ENCODE results near the gene SUCLG2.

DNA sequence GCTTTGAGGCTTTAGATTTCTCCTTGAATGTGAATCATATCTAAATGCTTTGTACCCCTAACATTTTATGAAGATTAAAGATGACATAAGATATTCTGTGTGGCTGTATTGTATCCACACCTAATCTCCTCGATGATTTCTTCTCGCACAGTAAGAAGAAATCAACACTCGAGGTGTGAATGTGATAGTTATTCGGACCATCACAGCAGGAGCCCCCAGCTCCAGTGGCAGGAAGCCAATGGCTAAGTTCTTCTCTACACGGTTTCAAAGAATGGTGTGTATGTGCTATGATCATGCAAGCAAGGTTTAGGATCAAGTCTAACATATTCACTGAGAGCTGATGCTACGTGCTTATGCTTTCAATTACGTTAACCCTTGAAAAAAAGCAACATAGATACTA, 271.0 kb downstream of the SUCLG2 start:
- no peak for TF ChIP-seq POLR2A (IDR thresholded peaks at IDR 0.05; ENCODE audit: low read length)
- TF ChIP-seq GATA1 (IDR thresholded peaks at IDR 0.05; ENCODE audit: low read depth, low read length): no peak

All from erythroblast (primary cell).